HEK293T (cell line): Measurements from ENCODE around the gene RASGRP4.

Experiments
- ARNT ChIP-seq: fragments of 450-650 bp; IDR thresholded peaks from 2 replicates; pipeline ENCODE4 v1.6.1; 2017; ENCODE audit warnings: mild to moderate bottlenecking
- BHLHE40 ChIP-seq: fragments of 450-650 bp; IDR thresholded peaks from 2 replicates; pipeline ENCODE4 v1.6.1; 2016; ENCODE audit warnings: mild to moderate bottlenecking, moderate library complexity, borderline replicate concordance
- FOXA1 ChIP-seq: fragments of 450-650 bp; IDR thresholded peaks from 2 replicates; pipeline ENCODE4 v1.6.1; 2016; ENCODE audit warnings: mild to moderate bottlenecking
- LEF1 ChIP-seq: fragments of 450-650 bp; IDR thresholded peaks from 2 replicates; pipeline ENCODE4 v1.6.1; 2017; ENCODE audit warnings: mild to moderate bottlenecking, borderline replicate concordance
- SP1 ChIP-seq: fragments of 450-650 bp; IDR thresholded peaks from 2 replicates; pipeline ENCODE4 v1.6.1; 2017
- SUZ12 ChIP-seq: fragments of 450-650 bp; IDR thresholded peaks from 2 replicates; pipeline ENCODE4 v1.6.1; 2016; ENCODE audit warnings: mild to moderate bottlenecking
- TARDBP ChIP-seq: fragments of 450-650 bp; IDR thresholded peaks from 2 replicates; pipeline ENCODE4 v1.6.1; 2016
- ZNF384 ChIP-seq: fragments of 450-650 bp; IDR thresholded peaks from 2 replicates; pipeline ENCODE4 v1.6.1; 2016

DNA sequence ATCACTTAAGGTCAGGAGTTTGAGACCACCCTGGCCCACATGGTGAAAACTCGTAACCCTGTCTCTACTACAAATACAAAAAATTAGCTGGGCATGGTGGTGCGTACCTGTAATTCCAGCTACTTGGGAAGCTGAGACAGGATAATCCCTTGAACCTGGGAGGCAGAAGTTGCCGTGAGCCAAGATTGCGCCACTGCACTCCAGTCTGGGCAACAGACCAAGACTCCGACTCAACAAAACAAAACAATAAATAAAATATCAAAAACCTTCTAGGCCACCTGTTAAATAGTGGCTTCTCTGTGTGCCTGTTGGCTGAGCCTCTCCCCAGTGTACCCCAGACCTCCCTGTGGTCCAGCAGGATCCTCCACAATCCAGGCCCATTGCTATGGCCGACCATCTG, 54.9 kb downstream of the RASGRP4 start:
- TF ChIP-seq SP1 (no peak), BHLHE40 (no peak), FOXA1 (no peak), ARNT (no peak), SUZ12 (no peak), TARDBP (no peak), LEF1 (no peak), ZNF384 (no peak)
